Kidney (tissue), 14 donors: ENCODE data around the gene ALDH1A3. TPM values are rescaled to one million over a fixed set of nuclear protein-coding genes. Genes with fewer than 3 reads are reported as not detected.

ENCODE experiments used
- DNase-seq, 5 donors: peaks; one replicate each; pipeline ENCODE4 v3.0.0-alpha.2; 2013 to 2020
- FAIRE-seq: peaks from 2 replicates; lab custom pipeline; 2012; peaks lifted over from hg19 to GRCh38; lab: Jason Lieb, UNC
- H3K27ac ChIP-seq, 2 donors: one replicate each; pipeline ENCODE4 v1.7.0; 2013; ENCODE audit warnings: low read depth in 2 of 2, low read length in 2 of 2, inconsistent platforms in 1 of 2
- H3K27me3 ChIP-seq: one replicate; pipeline ENCODE4 v1.7.1; 2013; ENCODE audit warnings: low read length, inconsistent platforms; ENCODE audit not compliant: control insufficient read depth, insufficient read depth
- H3K36me3 ChIP-seq, 3 donors: one replicate each; pipeline versions ENCODE4 v1.7.0 to v1.7.1; 2013; ENCODE audit warnings: low read length in 3 of 3, control low read depth in 1 of 3, inconsistent platforms in 1 of 3; ENCODE audit not compliant: insufficient read depth in 3 of 3, control insufficient read depth in 2 of 3
- H3K4me1 ChIP-seq, 3 donors: one replicate each; pipeline versions ENCODE4 v1.7.0 to v1.7.1; 2013; ENCODE audit warnings: low read length in 3 of 3, inconsistent platforms in 1 of 3, low read depth in 1 of 3; ENCODE audit not compliant: control insufficient read depth in 2 of 3, insufficient read depth in 2 of 3
- H3K4me3 ChIP-seq, 3 donors: one replicate each; pipeline versions ENCODE4 v1.7.0 to v1.8.1; 2013; ENCODE audit warnings: low read length in 3 of 3, control low read depth in 1 of 3, inconsistent platforms in 1 of 3
- H3K9ac ChIP-seq, 3 donors: one replicate each; pipeline versions ENCODE4 v1.7.0 to v1.7.1; 2013; ENCODE audit warnings: low read length in 3 of 3, control low read depth in 1 of 3, inconsistent platforms in 1 of 3
- H3K9me3 ChIP-seq, 3 donors: one replicate each; pipeline versions ENCODE4 v1.7.0 to v1.7.1; 2013; ENCODE audit warnings: low read length in 3 of 3, control low read depth in 1 of 3, inconsistent platforms in 1 of 3; ENCODE audit not compliant: control insufficient read depth in 2 of 3, insufficient read depth in 1 of 3
- intact Hi-C: fragments of 100-400 bp; cut with DNase I; formaldehyde crosslinking; loops from one replicate; pipeline ENCODE4 v1.11.1; 2022
- polyA plus RNA-seq: library from polyadenylated mRNA; stranded (reverse); fragments of 350-450 nt; fragmentation: Illumina TruSeq; extraction: RNeasy Lipid Tissue Mini Kit (QIAGEN cat#74804); gene quantifications from one replicate; pipeline ENCODE4 v1.2.3, GENCODE V29; 2014; ENCODE audit warnings: low read depth, low replicate concordance; ENCODE audit not compliant: insufficient read depth
- total RNA-seq: library from RNA; stranded (reverse); fragmentation: NEBNext Ultra II Directional; extraction: Animal tissue kit (Norgen Biotek cat#: 25700); gene quantifications from one replicate; pipeline ENCODE4 v1.2.1, GENCODE V29; 2021
- TF ChIP-seq, protein P1 (sequence below): IDR thresholded peaks from 3 replicates; pipeline ENCODE4 v1.5.1; 2012; ENCODE audit warnings: mild to moderate bottlenecking, moderate library complexity, borderline replicate concordance; ENCODE audit not compliant: insufficient read depth; ENCODE audit errors: extremely low read depth
- donor health status: control.
- donor health status: control.
- donor health status: control.
- donor health status: control.
- donor health status: control.
- donor health status: DM: yes; HTN: yes; CAD: no.
- donor health status: Normal renal cell carcinoma (clear cell type).

ALDH1A3 gene
- total and polyA plus RNA-seq, 2 donors from 2014 or later: 5.4 to 19.6 TPM

GRCh38 chr15:100844167-100844566, 35.5 kb upstream of the ALDH1A3 start:
- TF ChIP-seq, protein P1, sequence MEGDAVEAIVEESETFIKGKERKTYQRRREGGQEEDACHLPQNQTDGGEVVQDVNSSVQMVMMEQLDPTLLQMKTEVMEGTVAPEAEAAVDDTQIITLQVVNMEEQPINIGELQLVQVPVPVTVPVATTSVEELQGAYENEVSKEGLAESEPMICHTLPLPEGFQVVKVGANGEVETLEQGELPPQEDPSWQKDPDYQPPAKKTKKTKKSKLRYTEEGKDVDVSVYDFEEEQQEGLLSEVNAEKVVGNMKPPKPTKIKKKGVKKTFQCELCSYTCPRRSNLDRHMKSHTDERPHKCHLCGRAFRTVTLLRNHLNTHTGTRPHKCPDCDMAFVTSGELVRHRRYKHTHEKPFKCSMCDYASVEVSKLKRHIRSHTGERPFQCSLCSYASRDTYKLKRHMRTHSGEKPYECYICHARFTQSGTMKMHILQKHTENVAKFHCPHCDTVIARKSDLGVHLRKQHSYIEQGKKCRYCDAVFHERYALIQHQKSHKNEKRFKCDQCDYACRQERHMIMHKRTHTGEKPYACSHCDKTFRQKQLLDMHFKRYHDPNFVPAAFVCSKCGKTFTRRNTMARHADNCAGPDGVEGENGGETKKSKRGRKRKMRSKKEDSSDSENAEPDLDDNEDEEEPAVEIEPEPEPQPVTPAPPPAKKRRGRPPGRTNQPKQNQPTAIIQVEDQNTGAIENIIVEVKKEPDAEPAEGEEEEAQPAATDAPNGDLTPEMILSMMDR: no peak

DNA sequence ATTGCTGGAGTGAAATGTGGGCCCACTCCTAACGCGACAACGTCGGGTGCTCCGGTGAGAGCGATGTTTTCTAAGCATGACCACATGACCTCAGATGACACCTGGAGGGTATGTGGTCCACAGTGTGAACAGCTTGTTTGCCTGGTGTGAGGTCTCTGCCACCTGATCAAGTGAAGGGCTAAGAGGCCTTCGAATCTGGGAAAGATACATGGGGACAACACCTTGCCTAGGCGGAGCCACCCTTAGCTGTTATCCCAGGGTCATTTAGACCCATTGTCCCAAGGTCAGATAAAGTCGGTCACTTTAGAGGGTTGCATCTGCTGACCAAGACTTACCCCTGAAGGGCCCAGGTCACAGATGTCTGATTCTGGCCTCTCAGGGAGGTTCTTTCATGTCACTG, 34.9 kb upstream of the ALDH1A3 start:
- DNase-seq (no peak), FAIRE-seq (no peak)
- H3K9me3 ChIP-seq: no peaks in the 10 kb centered on the region
- no peaks in the 10 kb centered on the region for H3K27me3 ChIP-seq
- intact Hi-C loops: no loop called here
- no peak overlapping the region for H3K27ac ChIP-seq
- TF ChIP-seq, protein P1: no peak
- H3K9ac ChIP-seq: no peak overlapping the region
- H3K36me3 ChIP-seq: no peaks in the 10 kb centered on the region
- peaks cover 0 to 3% (median 0%) of the 10 kb centered on the region in 3 donors for H3K4me1 ChIP-seq
- H3K4me3 ChIP-seq: no peak overlapping the region

More at GRCh38 chr15:100844167-100844566, 35.5 kb upstream of the ALDH1A3 start:
- Histone ChIP-seq H3K4me3 (no peak overlapping the region), H3K27ac (no peak overlapping the region), H3K4me1 (no peaks in the 10 kb centered on the region), H3K27me3 (no peaks in the 10 kb centered on the region), H3K9me3 (no peaks in the 10 kb centered on the region), H3K36me3 (no peaks in the 10 kb centered on the region), H3K9ac (no peak overlapping the region)
- no peak for DNase-seq
- no peak for FAIRE-seq
- intact Hi-C loops: no loop called here

- H3K9me3 ChIP-seq: no peaks in the 10 kb centered on the region
- FAIRE-seq (no peak), DNase-seq (no peak)
- no peaks in the 10 kb centered on the region for H3K27me3 ChIP-seq
- no peaks in the 10 kb centered on the region for H3K36me3 ChIP-seq
- H3K9ac ChIP-seq: no peak overlapping the region
- H3K4me3 ChIP-seq: no peak overlapping the region
- H3K4me1 ChIP-seq: peaks cover 0 to 3% (median 0%) of the 10 kb centered on the region in 3 donors
- TF ChIP-seq, protein P1: no peak
- H3K27ac ChIP-seq: no peak overlapping the region
- intact Hi-C loops: no loop called here
Measured at GRCh38 chr15:100847194-100847593, 32.4 kb upstream of the ALDH1A3 start.
